NCI-H2107 (cell line): ENCODE measurements around the gene PYGB.

Experiments
- DNase-seq: peaks from one replicate; lab custom pipeline; 2025; lab: John Stamatoyannopoulos, UW

Gene PYGB

GRCh38 chr20:25247956-25248785, at the start of gene PYGB:
TSS of gene PYGB (plus strand) at chr20:25248085. CDS start at chr20:25248179, 94 bp downstream.
- no peak for DNase-seq

GRCh38 chr20:25198663-25199383, 49.1 kb upstream of the PYGB start:
- no peak for DNase-seq

- no peak for DNase-seq
Measured at GRCh38 chr20:25199473-25200260, 48.2 kb upstream of the PYGB start.

GRCh38 chr20:25203089-25203488, 44.8 kb upstream of the PYGB start:
- DNase-seq, result no peak

- DNase-seq, result no peak
Measured at GRCh38 chr20:25203871-25204320, 44.0 kb upstream of the PYGB start.

- DNase-seq, result no peak
Measured at GRCh38 chr20:25204550-25205276, 43.2 kb upstream of the PYGB start.

GRCh38 chr20:25205277-25206062, 42.4 kb upstream of the PYGB start:
- no peak for DNase-seq

GRCh38 chr20:25206063-25206403, 41.9 kb upstream of the PYGB start:
- no peak for DNase-seq

GRCh38 chr20:25206548-25206947, 41.3 kb upstream of the PYGB start:
- no peak for DNase-seq

GRCh38 chr20:25207149-25207959, 40.5 kb upstream of the PYGB start:
- DNase-seq, result no peak

- DNase-seq, result no peak
Measured at GRCh38 chr20:25207960-25208534, 39.8 kb upstream of the PYGB start.

GRCh38 chr20:25209400-25209799, 38.5 kb upstream of the PYGB start:
- no peak for DNase-seq

GRCh38 chr20:25209911-25210310, 38.0 kb upstream of the PYGB start:
- DNase-seq, result no peak

- DNase-seq, result no peak
Measured at GRCh38 chr20:25211273-25211672, 36.6 kb upstream of the PYGB start.

GRCh38 chr20:25212242-25212641, 35.6 kb upstream of the PYGB start:
- DNase-seq, result no peak

GRCh38 chr20:25213566-25214425, 34.1 kb upstream of the PYGB start:
- no peak for DNase-seq

GRCh38 chr20:25214426-25214790, 33.5 kb upstream of the PYGB start:
- DNase-seq, result no peak

- no peak for DNase-seq
Measured at GRCh38 chr20:25214819-25215218, 33.1 kb upstream of the PYGB start.

GRCh38 chr20:25215521-25215920, 32.4 kb upstream of the PYGB start:
- DNase-seq, result no peak
